Panc1 (cell line): ENCODE results near the gene KRT2. TPM values are rescaled to one million over a fixed set of nuclear protein-coding genes. Genes with fewer than 3 reads are reported as not detected.

ENCODE experiments used
- ATAC-seq: fragments of 200-7000 bp; cut with Tn5 transposase; 2 replicates; pipeline ENCODE4 v1.9.1; 2020; ENCODE audit warnings: mild to moderate bottlenecking, moderate library complexity
- BruUV-seq: library from RNA; stranded (reverse); fragments of 400-500 nt; replicated peaks from 2 replicates; lab custom pipeline; 2021; lab: Mats Ljungman, UMichigan
- CTCF ChIA-PET: fragments of 300-600 bp; sonication (Branson Sonifier 250); formaldehyde crosslinking; loops from one replicate; lab custom pipeline; 2022; ENCODE audit warnings: antibody characterized with exemption; lab: Charles Lee
- POLR2A ChIA-PET: fragments of 300-600 bp; sonication (Branson Sonifier 250); formaldehyde crosslinking; loops from one replicate; lab custom pipeline; 2022; ENCODE audit warnings: antibody characterized with exemption; lab: Charles Lee
- DNase-seq: peaks from one replicate; pipeline ENCODE4 v3.0.0-alpha.2; 2010; ENCODE audit warnings: low read depth, low spot score
- H3K27ac ChIP-seq: 2 replicates; pipeline ENCODE4 v1.5.1; 2011; ENCODE audit warnings: mild to moderate bottlenecking, low read length, inconsistent platforms
- H3K27me3 ChIP-seq: fragments of 200-500 bp; sonication (Bioruptor generic); 2 replicates; pipeline ENCODE4 v1.6.0; 2014; ENCODE audit warnings: low read length, inconsistent platforms; ENCODE audit not compliant: control insufficient read depth, insufficient read depth
- H3K36me3 ChIP-seq: fragments of 200-500 bp; sonication (Bioruptor generic); 2 replicates; pipeline ENCODE4 v1.5.1; 2014; ENCODE audit warnings: inconsistent platforms, mild to moderate bottlenecking, low read length, moderate library complexity; ENCODE audit not compliant: control insufficient read depth, insufficient read depth
- H3K4me1 ChIP-seq: 2 replicates; pipeline ENCODE4 v1.5.1; 2011; ENCODE audit warnings: inconsistent platforms, mild to moderate bottlenecking, low read length, moderate library complexity; ENCODE audit not compliant: control insufficient read depth, insufficient read depth
- H3K4me3 ChIP-seq, 2 experiments: 2 replicates each; pipeline ENCODE4 v1.5.1; 2011 to 2012; ENCODE audit warnings: low read depth in 2 of 2, low read length in 2 of 2, mild to moderate bottlenecking in 2 of 2, inconsistent platforms in 1 of 2, moderate library complexity in 1 of 2
- H3K9me3 ChIP-seq: fragments of 200-500 bp; sonication (Bioruptor generic); 2 replicates; pipeline ENCODE4 v1.5.1; 2014; ENCODE audit warnings: low read depth, mild to moderate bottlenecking, inconsistent platforms, low read length, moderate library complexity; ENCODE audit not compliant: control insufficient read depth, insufficient read depth
- CTCF ChIP-seq: fragments of 450-650 bp; IDR thresholded peaks from 2 replicates; pipeline ENCODE4 v1.5.1; 2017; ENCODE audit warnings: mild to moderate bottlenecking
- POLR2AphosphoS5 ChIP-seq: IDR thresholded peaks from 2 replicates; pipeline ENCODE4 v1.6.1; 2012; ENCODE audit warnings: mild to moderate bottlenecking, low read depth, low read length, moderate library complexity
- REST ChIP-seq, 2 experiments: IDR thresholded peaks; 2 replicates each; pipeline ENCODE4 v1.6.1; 2011 to 2012; ENCODE audit warnings: low read depth in 2 of 2, control low read depth in 1 of 2, low read length in 1 of 2, mild to moderate bottlenecking in 1 of 2, moderate library complexity in 1 of 2; ENCODE audit not compliant: insufficient read depth in 1 of 2
- SIN3A ChIP-seq: IDR thresholded peaks from 2 replicates; pipeline ENCODE4 v1.6.1; 2012; ENCODE audit warnings: low read depth, mild to moderate bottlenecking, low read length, moderate library complexity, borderline replicate concordance; ENCODE audit not compliant: insufficient read depth
- TCF7L2 ChIP-seq: IDR thresholded peaks from 2 replicates; pipeline ENCODE4 v1.6.1; 2011; ENCODE audit warnings: mild to moderate bottlenecking, low read depth, low read length, inconsistent platforms
- in situ Hi-C: cut with HindIII; loops from 2 replicates; pipeline ENCODE4 v1.10.0; 2016; ENCODE audit warnings: low sequenced_read_pairs, low pct_unique_long_range_greater_than_20kb
- intact Hi-C: fragments of 100-400 bp; cut with micrococcal nuclease; formaldehyde crosslinking; loops from one replicate; pipeline ENCODE4 v1.10.0; 2022; ENCODE audit not compliant: unreplicated experiment
- total RNA-seq: library from RNA; stranded (reverse); gene quantifications from one replicate; pipeline ENCODE4 v1.2.1, GENCODE V29; 2021; ENCODE audit not compliant: unreplicated experiment

KRT2 gene
- total RNA-seq, 1 experiment from 2014 or later: 0.33 TPM

DNA sequence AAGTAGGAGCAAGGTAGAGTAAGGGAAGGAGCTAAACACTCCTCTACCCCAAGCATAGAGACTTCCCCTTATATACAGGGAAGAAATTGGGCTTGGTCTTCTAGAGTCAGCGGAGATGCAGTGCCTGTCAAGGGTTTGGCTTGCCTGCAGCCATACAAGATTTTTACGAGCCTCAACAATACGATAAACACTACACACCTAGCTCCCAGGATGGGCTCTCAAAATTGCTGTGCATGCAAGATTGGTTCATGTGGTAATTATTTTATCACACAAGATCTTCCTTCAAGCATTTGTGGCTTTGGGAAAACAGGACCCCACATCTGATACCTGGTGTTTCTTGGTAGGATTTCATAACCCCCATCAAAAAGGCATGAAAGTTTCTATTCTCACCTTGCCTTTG is 28.4 kb upstream of the KRT2 start, which contains the start of gene KRT1:
Gene KRT1 (minus strand): TSS at position 45 of the 400 bp plus-strand sequence. CDS start 59 bp downstream, outside the sequence.
- POLR2A ChIA-PET: no interaction called here
- DNase-seq: no peak
- BruUV-seq: no TSS peak
- ATAC-seq: no peak
- Histone ChIP-seq H3K27me3 (peaks cover 32% of the 10 kb centered on the region), H3K4me3 (no peak within 1 kb of the TSS), H3K4me1 (no peaks in the 10 kb centered on the region), H3K9me3 (no peaks in the 10 kb centered on the region), H3K36me3 (no peaks in the 10 kb centered on the region), H3K27ac (no peak within 1 kb of the TSS)
- CTCF ChIA-PET: no interaction called here
- in situ Hi-C loops (no loop called here), intact Hi-C loops (no loop called here)
- TF ChIP-seq TCF7L2: no peak
- no peak for TF ChIP-seq POLR2AphosphoS5
- no peak for TF ChIP-seq REST (IDR thresholded peaks at IDR 0.05; ENCODE audit: insufficient read depth in 1 of 2, low read depth in 2 of 2, low read length in 1 of 2)
- TF ChIP-seq CTCF: no peak
- no peak for TF ChIP-seq SIN3A

GRCh38 chr12:52679875-52680274 is 27.9 kb upstream of the KRT2 start:
- ATAC-seq: no peak
- H3K36me3 ChIP-seq: no peaks in the 10 kb centered on the region
- H3K9me3 ChIP-seq: no peaks in the 10 kb centered on the region
- H3K27me3 ChIP-seq: peaks cover 32% of the 10 kb centered on the region
- in situ Hi-C loops (no loop called here), intact Hi-C loops (no loop called here)
- no peak overlapping the region for H3K27ac ChIP-seq
- ChIA-PET CTCF (no interaction called here), POLR2A (no interaction called here)
- no peak overlapping the region for H3K4me3 ChIP-seq
- TF ChIP-seq REST (IDR thresholded peaks at IDR 0.05; ENCODE audit: insufficient read depth in 1 of 2, low read depth in 2 of 2, low read length in 1 of 2): no peak
- TF ChIP-seq TCF7L2: no peak
- TF ChIP-seq CTCF: no peak
- TF ChIP-seq POLR2AphosphoS5: no peak
- TF ChIP-seq SIN3A: no peak
- no TSS peak for BruUV-seq
- DNase-seq: no peak
- no peaks in the 10 kb centered on the region for H3K4me1 ChIP-seq
